ENCODE measurements around the gene EHD4. TPM values are rescaled to one million over a fixed set of nuclear protein-coding genes. Genes with fewer than 3 reads are reported as not detected.

Gene EHD4
- total and polyA plus RNA-seq, 9 of the 15 experiments (the other 6 are each of a cell fraction or from before 2014, with no cell fraction given) = 0.89 to 10.3 (median 6.4) TPM

GRCh38 chr15:41885321-41885720 lies 87.0 kb downstream of the EHD4 start:
- Histone ChIP-seq H2AFZ (ENCODE audit: low read depth, low read length) (no peak overlapping the region), H3K9ac (ENCODE audit: insufficient read depth in 1 of 2, low read depth in 2 of 2, low read length in 2 of 2) (no peak overlapping the region), H3K9me3 (replicated peaks; ENCODE audit: control insufficient read depth, insufficient read depth, low read depth, low read length) (no peaks in the 10 kb centered on the region), H3K4me1 (replicated peaks in 1 of 2; ENCODE audit: control insufficient read depth in 2 of 2, insufficient read depth in 2 of 2, low read length in 2 of 2) (peaks cover 2 to 27% of the 10 kb centered on the region in 2 experiments; a peak in 3 of 5 replicates), H3K4me2 (ENCODE audit: insufficient read depth, low read length) (no peak overlapping the region), H3K79me2 (ENCODE audit: control insufficient read depth, insufficient read depth, low read length) (no peaks in the 10 kb centered on the region), H4K20me1 (replicated peaks; ENCODE audit: control insufficient read depth, insufficient read depth, low read length) (peaks cover 6% of the 10 kb centered on the region; the same call in 1 of the 2 replicates), H3K4me3 (no peak overlapping the region), H3K9me1 (ENCODE audit: control insufficient read depth, insufficient read depth, low read length) (no peaks in the 10 kb centered on the region), H3K27ac (ENCODE audit: extremely low read depth, low read depth, low read length) (no peak overlapping the region), H3K36me3 (ENCODE audit: control insufficient read depth, insufficient read depth, low read length) (no peaks in the 10 kb centered on the region), H3K27me3 (ENCODE audit: control insufficient read depth in 2 of 2, insufficient read depth in 2 of 2, low read length in 2 of 2) (peaks cover 26 to 80% of the 10 kb centered on the region in 2 experiments; a peak in 4 of 5 replicates)
- CTCF ChIA-PET (ENCODE audit: low intra/inter-chr PET ratio) = no interaction called here
- no peak for DNase-seq (ENCODE audit: extremely low read depth in 1 of 4, low spot score in 3 of 4)
- FAIRE-seq = no peak
- no TSS peak for BruUV-seq (replicated peaks)
- no peak for ATAC-seq
- TF ChIP-seq, protein P1, sequence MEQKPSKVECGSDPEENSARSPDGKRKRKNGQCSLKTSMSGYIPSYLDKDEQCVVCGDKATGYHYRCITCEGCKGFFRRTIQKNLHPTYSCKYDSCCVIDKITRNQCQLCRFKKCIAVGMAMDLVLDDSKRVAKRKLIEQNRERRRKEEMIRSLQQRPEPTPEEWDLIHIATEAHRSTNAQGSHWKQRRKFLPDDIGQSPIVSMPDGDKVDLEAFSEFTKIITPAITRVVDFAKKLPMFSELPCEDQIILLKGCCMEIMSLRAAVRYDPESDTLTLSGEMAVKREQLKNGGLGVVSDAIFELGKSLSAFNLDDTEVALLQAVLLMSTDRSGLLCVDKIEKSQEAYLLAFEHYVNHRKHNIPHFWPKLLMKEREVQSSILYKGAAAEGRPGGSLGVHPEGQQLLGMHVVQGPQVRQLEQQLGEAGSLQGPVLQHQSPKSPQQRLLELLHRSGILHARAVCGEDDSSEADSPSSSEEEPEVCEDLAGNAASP (IDR thresholded peaks at IDR 0.05) = no peak
- TF ChIP-seq WHSC1 (IDR thresholded peaks at IDR 0.05; ENCODE audit: low read length) = no peak
- no peak for TF ChIP-seq ZNF589 (CRISPR knock-in tag; IDR thresholded peaks at IDR 0.05; ENCODE audit: low read depth)
- no peak for TF ChIP-seq SIN3A (IDR thresholded peaks at IDR 0.05; ENCODE audit: borderline replicate concordance in 2 of 2, control insufficient read depth in 1 of 2, low read depth in 2 of 2, low read length in 2 of 2)
- no peak for TF ChIP-seq SAFB2 (IDR thresholded peaks at IDR 0.05; ENCODE audit: borderline replicate concordance, low read depth, low read length, severe bottlenecking)
- no peak for TF ChIP-seq L3MBTL2 (IDR thresholded peaks at IDR 0.05)
- TF ChIP-seq PHF8 (IDR thresholded peaks at IDR 0.05; ENCODE audit: borderline replicate concordance, low read length) = no peak
- no peak for TF ChIP-seq MEF2A (IDR thresholded peaks at IDR 0.05; ENCODE audit: control insufficient read depth, low read depth, low read length)
- no peak for TF ChIP-seq ZNF740 (CRISPR knock-in tag; IDR thresholded peaks at IDR 0.05)
- no peak for TF ChIP-seq ZNF740 (tag; IDR thresholded peaks at IDR 0.05)
- TF ChIP-seq MEF2D (tag; conservative IDR thresholded peaks at IDR 0.05; ENCODE audit: low read depth) = no peak
- TF ChIP-seq SNRNP70 (optimal IDR thresholded peaks at IDR 0.05; ENCODE audit: low read depth, low read length) = no peak
- no peak for TF ChIP-seq ARNT (IDR thresholded peaks at IDR 0.05)
- no peak for TF ChIP-seq ZFPM2 (CRISPR knock-in tag; IDR thresholded peaks at IDR 0.05)
- TF ChIP-seq BRF1 (IDR thresholded peaks at IDR 0.05; ENCODE audit: borderline replicate concordance, extremely low read depth, insufficient read length) = no peak
- TF ChIP-seq MTA2 (IDR thresholded peaks at IDR 0.05; ENCODE audit: low read depth) = no peak
- intact Hi-C loops (cut with micrococcal nuclease) (no loop called here), in situ Hi-C loops (cut with MboI) (no loop called here)
- POLR2A ChIA-PET = no interaction called here

All from K562 (cell line).